H1 (cell line): ENCODE measurements around the gene AK6. TPM values are rescaled to one million over a fixed set of nuclear protein-coding genes. Genes with fewer than 3 reads are reported as not detected.

Experiments used
- CTCF ChIA-PET: fragments of 300-600 bp; sonication (Branson Sonifier 250); formaldehyde crosslinking; loops from one replicate; lab custom pipeline; 2021; ENCODE audit not compliant: partially characterized antibody; lab: Charles Lee
- POLR2A ChIA-PET: fragments of 300-600 bp; sonication (Branson Sonifier 250); formaldehyde crosslinking; loops from one replicate; lab custom pipeline; 2021; ENCODE audit warnings: inconsistent platforms; ENCODE audit not compliant: partially characterized antibody; lab: Charles Lee
- DNase-seq, 2 experiments: peaks; one replicate each; pipeline versions ENCODE4 v3.0.0 to v3.0.0-alpha.2; 2010 to 2022; ENCODE audit warnings: low spot score in 2 of 2, low read depth in 1 of 2, mixed read lengths in 1 of 2
- FAIRE-seq: peaks from 2 replicates; lab custom pipeline; 2011; peaks lifted over from hg19 to GRCh38; lab: Jason Lieb, UNC
- H2AFZ ChIP-seq: 2 replicates; pipeline ENCODE4 v1.8.1; 2012; ENCODE audit warnings: low read length, inconsistent platforms
- H2AK5ac ChIP-seq: 2 replicates; pipeline ENCODE4 v1.6.1; 2013; ENCODE audit warnings: low read depth, low read length
- H2BK120ac ChIP-seq: replicated peaks from 2 replicates; pipeline ENCODE3; 2013; ENCODE audit warnings: low read depth, low read length, inconsistent platforms
- H2BK12ac ChIP-seq: 2 replicates; pipeline ENCODE4 v1.6.1; 2013; ENCODE audit warnings: low read depth, low read length
- H2BK15ac ChIP-seq: 2 replicates; pipeline ENCODE4 v1.6.1; 2013; ENCODE audit warnings: low read length
- H2BK20ac ChIP-seq: 2 replicates; pipeline ENCODE4 v1.6.1; 2013; ENCODE audit warnings: low read length
- H2BK5ac ChIP-seq: 2 replicates; pipeline ENCODE4 v1.6.1; 2013; ENCODE audit warnings: low read depth, low read length
- H3K14ac ChIP-seq: 2 replicates; pipeline ENCODE4 v1.6.1; 2013; ENCODE audit warnings: inconsistent platforms; ENCODE audit not compliant: insufficient read length
- H3K18ac ChIP-seq: 2 replicates; pipeline ENCODE4 v1.6.1; 2013; ENCODE audit warnings: low read length; ENCODE audit errors: extremely low read depth
- H3K23ac ChIP-seq: 2 replicates; pipeline ENCODE4 v1.6.1; 2013; ENCODE audit warnings: inconsistent platforms; ENCODE audit not compliant: insufficient read length
- H3K23me2 ChIP-seq: 2 replicates; pipeline ENCODE4 v1.6.1; 2013; ENCODE audit warnings: low read depth, low read length
- H3K27ac ChIP-seq: 2 replicates; pipeline ENCODE4 v1.6.1; 2011; ENCODE audit warnings: low read depth, low read length, inconsistent platforms
- H3K27me3 ChIP-seq, 4 experiments: replicated peaks in 1 of 4; 1 replicate in 1 of 4; 2 replicates in 3 of 4; pipeline versions ENCODE4 v1.6.1 to v1.8.1; 2011 to 2013; ENCODE audit warnings: low read length in 3 of 4, mild to moderate bottlenecking in 3 of 4, inconsistent platforms in 2 of 4, mixed read lengths in 2 of 4, moderate library complexity in 1 of 4; ENCODE audit not compliant: control insufficient read depth in 3 of 4, insufficient read depth in 3 of 4; ENCODE audit errors: extremely low read depth in 1 of 4
- H3K36me3 ChIP-seq, 4 experiments: 2 replicates each; pipeline versions ENCODE4 v1.6.1 to v1.8.1; 2011 to 2013; ENCODE audit warnings: mild to moderate bottlenecking in 4 of 4, low read length in 3 of 4, moderate library complexity in 2 of 4, control low read depth in 1 of 4, inconsistent platforms in 1 of 4; ENCODE audit not compliant: insufficient read depth in 4 of 4, control insufficient read depth in 2 of 4
- H3K4ac ChIP-seq: replicated peaks from 2 replicates; pipeline ENCODE3; 2013; ENCODE audit warnings: low read length, low read depth, mixed read lengths, inconsistent platforms; ENCODE audit not compliant: insufficient read length
- H3K4me1 ChIP-seq, 4 experiments: replicated peaks in 1 of 4; 1 replicate in 1 of 4; 2 replicates in 3 of 4; pipeline versions ENCODE4 v1.6.1 to v1.8.1; 2011 to 2013; ENCODE audit warnings: low read length in 3 of 4, inconsistent platforms in 2 of 4, mixed read lengths in 1 of 4; ENCODE audit not compliant: insufficient read depth in 4 of 4, control insufficient read depth in 3 of 4
- H3K4me2 ChIP-seq, 2 experiments: 2 replicates each; pipeline versions ENCODE4 v1.6.1 to v1.8.1; 2011 to 2013; ENCODE audit warnings: low read depth in 2 of 2, low read length in 2 of 2, control low read depth in 1 of 2, inconsistent platforms in 1 of 2, mild to moderate bottlenecking in 1 of 2; ENCODE audit not compliant: insufficient read depth in 1 of 2
- H3K4me3 ChIP-seq, 4 experiments: fragments of 200-600, 300-600 bp in 1 of 4; sonication (generic), shearing (Covaris generic), sonication (Bioruptor Twin) in 1 of 4; 2 replicates each; pipeline versions ENCODE4 v1.5.1 to v1.8.1; 2011 to 2016; ENCODE audit warnings: low read length in 4 of 4, low read depth in 3 of 4, control low read depth in 2 of 4, inconsistent platforms in 2 of 4, mild to moderate bottlenecking in 2 of 4, mixed read lengths in 1 of 4, moderate library complexity in 1 of 4; ENCODE audit not compliant: insufficient read depth in 2 of 4; ENCODE audit errors: extremely low read depth in 1 of 4
- H3K56ac ChIP-seq: replicated peaks from 2 replicates; pipeline ENCODE3; 2013; ENCODE audit warnings: low read depth, mild to moderate bottlenecking, mixed read lengths, low read length, inconsistent platforms; ENCODE audit not compliant: insufficient read length
- H3K79me1 ChIP-seq: 2 replicates; pipeline ENCODE4 v1.6.1; 2013; ENCODE audit warnings: low read depth, low read length, control low read depth
- H3K79me2 ChIP-seq, 2 experiments: 2 replicates each; pipeline versions ENCODE4 v1.6.1 to v1.8.1; 2012 to 2013; ENCODE audit warnings: low read length in 2 of 2, mild to moderate bottlenecking in 2 of 2, inconsistent platforms in 1 of 2; ENCODE audit not compliant: insufficient read depth in 2 of 2, control insufficient read depth in 1 of 2
- H3K9ac ChIP-seq, 4 experiments: replicated peaks in 1 of 4; 1 replicate in 1 of 4; 2 replicates in 3 of 4; pipeline versions ENCODE4 v1.6.1 to v1.8.1; 2011 to 2013; ENCODE audit warnings: low read depth in 3 of 4, low read length in 3 of 4, control low read depth in 2 of 4, mild to moderate bottlenecking in 2 of 4, moderate library complexity in 2 of 4, inconsistent platforms in 1 of 4; ENCODE audit errors: extremely low read depth in 1 of 4
- H3K9me3 ChIP-seq, 2 experiments: 2 replicates each; pipeline versions ENCODE4 v1.6.1 to v1.8.1; 2012 to 2013; ENCODE audit warnings: mild to moderate bottlenecking in 2 of 2, moderate library complexity in 2 of 2, control low read depth in 1 of 2, inconsistent platforms in 1 of 2, low read depth in 1 of 2, low read length in 1 of 2, mixed read lengths in 1 of 2; ENCODE audit not compliant: insufficient read depth in 2 of 2
- H4K20me1 ChIP-seq, 2 experiments: replicated peaks in 1 of 2; 2 replicates each; pipeline versions ENCODE3 to v1.8.1; 2011 to 2013; ENCODE audit warnings: inconsistent platforms in 2 of 2, low read length in 2 of 2, mild to moderate bottlenecking in 1 of 2; ENCODE audit not compliant: insufficient read depth in 2 of 2, control insufficient read depth in 1 of 2
- H4K5ac ChIP-seq: 2 replicates; pipeline ENCODE4 v1.6.1; 2013; ENCODE audit warnings: low read length, low read depth, mixed read lengths, inconsistent platforms; ENCODE audit not compliant: insufficient read length
- H4K8ac ChIP-seq: 2 replicates; pipeline ENCODE4 v1.8.0; 2013; ENCODE audit warnings: mild to moderate bottlenecking, moderate library complexity, low read length, inconsistent platforms; ENCODE audit not compliant: insufficient read depth; ENCODE audit errors: extremely low read depth
- H4K91ac ChIP-seq: replicated peaks from 2 replicates; pipeline ENCODE3; 2013; ENCODE audit warnings: low read length, mixed read lengths, inconsistent platforms; ENCODE audit not compliant: insufficient read length
- CTCF ChIP-seq, 3 experiments: IDR thresholded peaks; 1 replicate in 2 of 3; 2 replicates in 1 of 3; pipeline versions ENCODE4 v1.5.1 to v1.6.1; 2011; ENCODE audit warnings: low read length in 3 of 3, mild to moderate bottlenecking in 3 of 3, inconsistent platforms in 2 of 3, low read depth in 1 of 3, moderate library complexity in 1 of 3; ENCODE audit not compliant: insufficient read depth in 1 of 3; ENCODE audit errors: control extremely low read depth in 1 of 3
- EP300 ChIP-seq, 2 experiments: IDR thresholded peaks; 1 replicate in 1 of 2; 2 replicates in 1 of 2; pipeline ENCODE4 v1.6.1; 2011 to 2012; ENCODE audit warnings: low read depth in 2 of 2, low read length in 2 of 2, mild to moderate bottlenecking in 2 of 2, borderline replicate concordance in 1 of 2, inconsistent platforms in 1 of 2, moderate library complexity in 1 of 2
- GABPA ChIP-seq: IDR thresholded peaks from 2 replicates; pipeline ENCODE4 v1.6.1; 2011; ENCODE audit warnings: mild to moderate bottlenecking, low read length, moderate library complexity, borderline replicate concordance; ENCODE audit not compliant: insufficient read depth
- HDAC6 ChIP-seq: IDR thresholded peaks from one replicate; pipeline ENCODE4 v1.7.1; 2012; ENCODE audit warnings: low read depth, mild to moderate bottlenecking, inconsistent platforms, low read length, moderate library complexity
- TBP ChIP-seq: IDR thresholded peaks from 2 replicates; pipeline ENCODE4 v1.6.1; 2011; ENCODE audit warnings: low read depth, low read length, improper control_type of control experiment
- WGBS, 2 experiments: shearing (Covaris generic) in 1 of 2; methylation state at CpG; one replicate each; pipeline versions ENCODE4 v1.1.6 to v1.1.7; 2013 to 2015; ENCODE audit warnings: low lambda C conversion rate in 2 of 2, mixed read lengths in 2 of 2, inconsistent platforms in 1 of 2, low coverage in 1 of 2, missing lambda C conversion rate in 1 of 2; ENCODE audit not compliant: insufficient replicate concordance in 2 of 2, insufficient coverage in 1 of 2, insufficient read length in 1 of 2; ENCODE audit errors: extremely low coverage in 1 of 2, missing lambda C conversion rate in 1 of 2; 5-methylcytosine and 5-hydroxymethylcytosine counted together
- polyA plus RNA-seq, 7 experiments: library from polyadenylated mRNA; depleted of rRNA in 3 of 7; stranded (reverse) in 5 of 7; unstranded in 2 of 7; fragments of >200 nt in 5 of 7; fragments of 200-250 nt in 2 of 7; gene quantifications; 1 replicate in 5 of 7; 2 replicates in 1 of 7; 4 replicates in 1 of 7; pipeline versions ENCODE4 v1.2.1 to v1.2.3, GENCODE V29; 2011 to 2013; ENCODE audit warnings: missing spikeins in 2 of 7, mixed read lengths in 2 of 7
- total RNA-seq: library from RNA; stranded (reverse); fragmentation: NEBNext Ultra II Directional; extraction: Animal tissue kit (Norgen Biotek cat#: 25700); gene quantifications from 2 replicates; pipeline ENCODE4 v1.2.1, GENCODE V29; 2021
- TF ChIP-seq, protein P1 (sequence below): IDR thresholded peaks from 2 replicates; pipeline ENCODE4 v1.6.1; 2012; ENCODE audit warnings: inconsistent platforms
- TF ChIP-seq, protein P2 (sequence below): IDR thresholded peaks from 2 replicates; pipeline ENCODE4 v1.6.1; 2012; ENCODE audit warnings: inconsistent platforms

AK6 gene
- total and polyA plus RNA-seq, 2 of the 8 experiments (the other 6 are each of a cell fraction or from before 2014, with no cell fraction given), result 22.5 to 51.2 TPM

- H4K5ac ChIP-seq, result no peak overlapping the region
- no peak overlapping the region for H3K4me2 ChIP-seq
- peaks cover 1 to 4% of the 10 kb centered on the region in 2 experiments for H4K20me1 ChIP-seq
- no peak overlapping the region for H3K23ac ChIP-seq
- H2BK120ac ChIP-seq, result no peak overlapping the region
- no peak for TF ChIP-seq HDAC6
- no peak for TF ChIP-seq GABPA
- TF ChIP-seq, protein P1, sequence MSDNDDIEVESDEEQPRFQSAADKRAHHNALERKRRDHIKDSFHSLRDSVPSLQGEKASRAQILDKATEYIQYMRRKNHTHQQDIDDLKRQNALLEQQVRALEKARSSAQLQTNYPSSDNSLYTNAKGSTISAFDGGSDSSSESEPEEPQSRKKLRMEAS, result no peak
- TF ChIP-seq CTCF (IDR thresholded peaks at IDR 0.05; ENCODE audit: control extremely low read depth in 1 of 3, insufficient read depth in 1 of 3, low read depth in 1 of 3, low read length in 3 of 3), result no peak
- TF ChIP-seq, protein P2, sequence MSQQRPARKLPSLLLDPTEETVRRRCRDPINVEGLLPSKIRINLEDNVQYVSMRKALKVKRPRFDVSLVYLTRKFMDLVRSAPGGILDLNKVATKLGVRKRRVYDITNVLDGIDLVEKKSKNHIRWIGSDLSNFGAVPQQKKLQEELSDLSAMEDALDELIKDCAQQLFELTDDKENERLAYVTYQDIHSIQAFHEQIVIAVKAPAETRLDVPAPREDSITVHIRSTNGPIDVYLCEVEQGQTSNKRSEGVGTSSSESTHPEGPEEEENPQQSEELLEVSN, result no peak
- TF ChIP-seq TBP, result no peak
- no peak for TF ChIP-seq EP300 (IDR thresholded peaks at IDR 0.05; ENCODE audit: borderline replicate concordance in 1 of 2, low read depth in 2 of 2, low read length in 2 of 2)
- peaks cover 0 to 15% (median 4%) of the 10 kb centered on the region in 4 experiments; a peak in 4 of 8 replicates for H3K36me3 ChIP-seq
- FAIRE-seq (no peak), DNase-seq (no peak)
- no peak overlapping the region for H2AFZ ChIP-seq
- POLR2A ChIA-PET, result interaction anchor here (0.9 to 1.0 kb wide), 2 partner anchors 17 to 27 kb away, joined by 3 read pairs; partner anchors contain the start of gene CCDC125
- no peak overlapping the region for H3K14ac ChIP-seq
- no peaks in the 10 kb centered on the region for H3K4me1 ChIP-seq
- 84% methylated on average over 3 of the region's 3 CpGs; no CpG with 5 or more reads in 1 of the 2 experiments for WGBS, 2 experiments
- H3K9me3 ChIP-seq, result no peaks in the 10 kb centered on the region
- no peaks in the 10 kb centered on the region for H3K23me2 ChIP-seq
- no peak overlapping the region for H3K4ac ChIP-seq
- no peaks in the 10 kb centered on the region for H3K79me1 ChIP-seq
- H3K9ac ChIP-seq, result no peak overlapping the region
- no peak overlapping the region for H3K18ac ChIP-seq
- H2BK5ac ChIP-seq, result no peak overlapping the region
- no peak overlapping the region for H4K8ac ChIP-seq
- no peak overlapping the region for H4K91ac ChIP-seq
- no peak overlapping the region for H2BK15ac ChIP-seq
- no peak overlapping the region for H2BK12ac ChIP-seq
- H2AK5ac ChIP-seq, result no peak overlapping the region
- H3K27ac ChIP-seq, result no peak overlapping the region
- no peaks in the 10 kb centered on the region for H3K27me3 ChIP-seq
- CTCF ChIA-PET, result interaction anchor here (1.4 kb wide), 2 partner anchors 80 to 93 kb away, joined by 3 read pairs; no protein-coding TSS in a partner anchor
- no peak overlapping the region for H3K56ac ChIP-seq
- H3K79me2 ChIP-seq, result peaks cover 0 to 23% of the 10 kb centered on the region in 2 experiments; a peak in 2 of 4 replicates
- no peak overlapping the region for H3K4me3 ChIP-seq
- no peak overlapping the region for H2BK20ac ChIP-seq
Measured at GRCh38 chr5:69359699-69360098, 9.6 kb downstream of the AK6 start.
